ENCODE results near the gene NFAM1. TPM values are rescaled to one million over a fixed set of nuclear protein-coding genes. Genes with fewer than 3 reads are reported as not detected.

NFAM1 gene
- total and polyA plus RNA-seq, 2 of the 13 experiments (the other 11 are each of a cell fraction or from before 2014, with no cell fraction given), result 0.03 TPM; not detected in 1

DNA sequence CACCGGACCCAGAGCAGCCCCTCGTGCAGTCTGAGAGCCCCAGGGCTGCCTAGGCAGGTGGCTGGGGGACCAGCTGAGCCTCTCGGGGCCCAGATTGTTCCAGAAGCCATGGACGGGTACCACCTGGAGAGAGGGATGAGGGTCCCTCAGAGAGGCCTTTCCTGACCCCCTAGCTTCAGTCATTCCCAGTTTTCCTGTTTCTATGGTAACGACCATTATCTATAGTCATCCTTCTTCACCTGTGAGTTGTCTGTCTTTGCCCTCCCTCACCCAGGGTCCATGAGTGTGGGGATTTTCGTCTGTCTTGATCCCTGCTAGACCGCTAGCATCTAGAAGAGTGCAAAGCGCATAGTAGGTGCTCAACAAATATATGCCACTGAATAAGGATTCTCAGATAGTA is 85.5 kb downstream of the NFAM1 start:
- Histone ChIP-seq H3K9me3 (ENCODE audit: low read length) (no peaks in the 10 kb centered on the region), H3K4me3 (replicated peaks in 1 of 3; ENCODE audit: insufficient read depth in 1 of 3, low read depth in 2 of 3, low read length in 3 of 3) (no peak overlapping the region), H3K4me2 (ENCODE audit: low read depth, low read length) (no peak overlapping the region), H3K36me3 (replicated peaks in 1 of 2; ENCODE audit: control insufficient read depth in 1 of 2, insufficient read depth in 2 of 2, low read length in 2 of 2) (no peaks in the 10 kb centered on the region), H3K27me3 (ENCODE audit: control insufficient read depth in 1 of 2, insufficient read depth in 2 of 2, low read length in 2 of 2) (peaks cover 6 to 47% of the 10 kb centered on the region in 2 experiments), H3K27ac (ENCODE audit: extremely low read length, insufficient read depth, low read length) (no peak overlapping the region), H2AFZ (ENCODE audit: low read length) (no peak overlapping the region), H3K9ac (ENCODE audit: insufficient read depth, low read depth, low read length) (no peak overlapping the region), H3K79me2 (ENCODE audit: insufficient read depth, low read length) (no peaks in the 10 kb centered on the region), H4K20me1 (ENCODE audit: insufficient read depth, low read length) (no peaks in the 10 kb centered on the region), H3K4me1 (ENCODE audit: insufficient read depth, low read length) (no peaks in the 10 kb centered on the region)
- DNase-seq (ENCODE audit: low spot score) (no peak), ATAC-seq (no peak), FAIRE-seq (no peak)
- no peak for TF ChIP-seq ZNF629 (CRISPR knock-in tag; conservative IDR thresholded peaks at IDR 0.05)
- no peak for TF ChIP-seq ZNF781 (CRISPR knock-in tag; IDR thresholded peaks at IDR 0.05; ENCODE audit: borderline replicate concordance, not compliant biosample characterization)
- no peak for TF ChIP-seq ZSCAN25 (CRISPR knock-in tag; IDR thresholded peaks at IDR 0.05)
- TF ChIP-seq HNRNPK (IDR thresholded peaks at IDR 0.05; ENCODE audit: low read depth, low read length, poor library complexity, severe bottlenecking), result no peak
- TF ChIP-seq ZNF556 (CRISPR knock-in tag; IDR thresholded peaks at IDR 0.05; ENCODE audit: borderline replicate concordance), result no peak
- TF ChIP-seq, protein P1, sequence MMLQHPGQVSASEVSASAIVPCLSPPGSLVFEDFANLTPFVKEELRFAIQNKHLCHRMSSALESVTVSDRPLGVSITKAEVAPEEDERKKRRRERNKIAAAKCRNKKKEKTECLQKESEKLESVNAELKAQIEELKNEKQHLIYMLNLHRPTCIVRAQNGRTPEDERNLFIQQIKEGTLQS (CRISPR knock-in tag; IDR thresholded peaks at IDR 0.05), result no peak
- no peak for TF ChIP-seq TCF7 (IDR thresholded peaks at IDR 0.05; ENCODE audit: low read depth)
- no peak for TF ChIP-seq ZNF580 (CRISPR knock-in tag; IDR thresholded peaks at IDR 0.05; ENCODE audit: borderline replicate concordance, low read depth)
- in situ Hi-C loops (cut with HindIII; ENCODE audit: extremely low pct_ligation_motif_present, low pct_unique_long_range_greater_than_20kb), result no loop called here
- 14% methylated on average over 6 of the region's 8 CpGs for WGBS (ENCODE audit: low lambda C conversion rate)
- ChIA-PET CTCF (ENCODE audit: low intra/inter-chr PET ratio, low total read pairs) (no interaction called here), POLR2A (no interaction called here)
- no TSS peak for BruUV-seq (replicated peaks)
- intact Hi-C loops (cut with micrococcal nuclease; ENCODE audit: unreplicated experiment), result no loop called here

- Histone ChIP-seq H3K9ac (ENCODE audit: insufficient read depth, low read depth, low read length) (no peak overlapping the region), H3K4me1 (ENCODE audit: insufficient read depth, low read length) (no peaks in the 10 kb centered on the region), H2AFZ (ENCODE audit: low read length) (no peak overlapping the region), H3K27me3 (ENCODE audit: control insufficient read depth in 1 of 2, insufficient read depth in 2 of 2, low read length in 2 of 2) (peaks cover 6 to 44% of the 10 kb centered on the region in 2 experiments), H3K9me3 (ENCODE audit: low read length) (no peaks in the 10 kb centered on the region), H3K36me3 (replicated peaks in 1 of 2; ENCODE audit: control insufficient read depth in 1 of 2, insufficient read depth in 2 of 2, low read length in 2 of 2) (no peaks in the 10 kb centered on the region), H3K4me2 (ENCODE audit: low read depth, low read length) (no peak overlapping the region), H3K27ac (ENCODE audit: extremely low read length, insufficient read depth, low read length) (no peak overlapping the region), H3K79me2 (ENCODE audit: insufficient read depth, low read length) (no peaks in the 10 kb centered on the region), H4K20me1 (ENCODE audit: insufficient read depth, low read length) (no peaks in the 10 kb centered on the region), H3K4me3 (replicated peaks in 1 of 3; ENCODE audit: insufficient read depth in 1 of 3, low read depth in 2 of 3, low read length in 3 of 3) (no peak overlapping the region)
- WGBS (ENCODE audit: low lambda C conversion rate), result 83% methylated on average over 1 of the region's 4 CpGs
- ChIA-PET POLR2A (no interaction called here), CTCF (ENCODE audit: low intra/inter-chr PET ratio, low total read pairs) (no interaction called here)
- intact Hi-C loops (cut with micrococcal nuclease; ENCODE audit: unreplicated experiment) (no loop called here), in situ Hi-C loops (cut with HindIII; ENCODE audit: extremely low pct_ligation_motif_present, low pct_unique_long_range_greater_than_20kb) (no loop called here)
- FAIRE-seq (no peak), DNase-seq (ENCODE audit: low spot score) (no peak), ATAC-seq (no peak)
- no peak for TF ChIP-seq PRDM4 (CRISPR knock-in tag; IDR thresholded peaks at IDR 0.05; ENCODE audit: borderline replicate concordance)
- no peak for TF ChIP-seq KMT2A (CRISPR knock-in tag; IDR thresholded peaks at IDR 0.05)
- no peak for TF ChIP-seq PHF20 (CRISPR knock-in tag; IDR thresholded peaks at IDR 0.05)
- no peak for TF ChIP-seq ZNF781 (CRISPR knock-in tag; IDR thresholded peaks at IDR 0.05; ENCODE audit: borderline replicate concordance, not compliant biosample characterization)
- TF ChIP-seq IRF2 (CRISPR knock-in tag; IDR thresholded peaks at IDR 0.05), result no peak
- no peak for TF ChIP-seq ZC3H13 (CRISPR knock-in tag; IDR thresholded peaks at IDR 0.05)
- no peak for TF ChIP-seq STAG1 (CRISPR knock-in tag; IDR thresholded peaks at IDR 0.05)
- TF ChIP-seq, protein P2, sequence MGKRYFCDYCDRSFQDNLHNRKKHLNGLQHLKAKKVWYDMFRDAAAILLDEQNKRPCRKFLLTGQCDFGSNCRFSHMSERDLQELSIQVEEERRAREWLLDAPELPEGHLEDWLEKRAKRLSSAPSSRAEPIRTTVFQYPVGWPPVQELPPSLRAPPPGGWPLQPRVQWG (CRISPR knock-in tag; IDR thresholded peaks at IDR 0.05; ENCODE audit: borderline replicate concordance, low read depth), result no peak
- TF ChIP-seq CEBPB (IDR thresholded peaks at IDR 0.05; ENCODE audit: borderline replicate concordance, low read depth, low read length), result peak; percentile 45; the same call in 1 of the 2 replicates
- BruUV-seq (replicated peaks), result no TSS peak
These were observed 86.7 kb downstream of the NFAM1 start for GRCh38 chr22:42345458-42345857.
